H4 (cell line): Measurements from ENCODE around the gene PIN4. TPM values are rescaled to one million over a fixed set of nuclear protein-coding genes. Genes with fewer than 3 reads are reported as not detected.
A peak's percentile ranks its signal among the peaks of the same experiment; 100 is the strongest.
"Not testable (repeated sequence)": the region's sequence is repeated elsewhere in the genome, so short reads cannot be mapped to it uniquely, and the experiment has no call there.

ENCODE experiments used
- DNase-seq: peaks from one replicate; pipeline ENCODE4 v3.0.0-alpha.2; 2015; ENCODE audit warnings: low spot score
- total RNA-seq: library from RNA; depleted of rRNA; stranded (reverse); fragments of >200 nt; shearing (Covaris generic); gene quantifications from 2 replicates; pipeline ENCODE4 v1.2.3, GENCODE V29; 2014; rRNA removed

Gene PIN4
- total RNA-seq, 1 experiment from 2014 or later = 16.2 TPM

GRCh38 chrX:72201836-72202536, 20.4 kb downstream of the PIN4 start:
- peak; percentile 53 for DNase-seq

- no peak for DNase-seq
These were observed 21.3 kb downstream of the PIN4 start for GRCh38 chrX:72202792-72203401.

DNA sequence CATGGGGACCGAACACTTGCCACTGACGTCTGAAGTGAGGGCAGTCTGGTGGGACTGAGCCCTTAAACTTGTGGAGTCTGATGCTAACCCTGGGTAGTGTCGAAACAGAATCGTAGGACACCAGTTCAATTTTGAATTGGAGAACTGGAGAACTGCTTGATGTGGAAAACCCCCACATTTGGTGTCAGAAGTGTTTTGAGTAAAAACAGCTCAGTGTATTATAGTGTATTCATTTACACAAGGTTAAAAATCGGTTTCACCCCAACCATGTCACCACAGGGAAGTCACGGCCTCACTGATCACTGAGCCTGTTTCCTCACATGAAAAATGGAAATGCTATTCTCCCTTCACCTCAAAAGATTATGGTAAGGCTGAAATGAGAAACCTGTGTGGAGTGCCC, 21.9 kb downstream of the PIN4 start:
- DNase-seq = no peak

- no peak for DNase-seq
These were observed 24.1 kb downstream of the PIN4 start for GRCh38 chrX:72205706-72206105.

GRCh38 chrX:72207366-72207765, 25.8 kb downstream of the PIN4 start:
- DNase-seq = no peak

DNA sequence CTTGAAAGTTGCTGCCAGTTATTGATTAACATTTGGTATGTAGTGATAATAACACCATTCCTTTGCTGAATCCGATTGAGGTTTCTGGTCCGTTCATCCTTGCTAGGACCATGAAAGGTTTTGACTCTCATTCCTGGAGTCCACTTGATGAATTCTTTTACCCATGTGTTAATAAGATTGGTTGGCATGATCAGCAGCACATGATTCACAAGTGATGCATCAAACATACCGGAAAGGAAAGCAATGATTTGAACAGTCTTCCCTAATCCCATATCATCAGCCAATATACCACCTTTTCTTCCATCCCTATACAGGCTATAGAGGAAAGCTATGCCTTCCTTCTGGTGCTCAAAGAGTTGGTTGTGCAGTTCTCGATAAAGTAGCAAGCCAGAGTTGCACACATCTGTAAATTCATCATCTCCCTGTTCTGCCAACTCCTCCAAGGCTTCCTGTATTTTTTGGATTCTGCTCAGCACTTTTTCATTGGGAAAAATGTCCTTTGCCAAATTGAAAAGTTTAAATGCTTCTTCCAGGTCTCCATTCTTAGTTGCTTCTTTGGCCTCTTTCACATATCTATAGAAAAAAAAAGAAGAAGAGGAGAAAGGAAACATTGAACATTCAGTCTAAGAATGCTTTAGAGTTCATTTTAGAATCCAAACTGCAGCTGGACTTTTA, 26.7 kb downstream of the PIN4 start:
- DNase-seq = no peak

- no peak for DNase-seq
These were observed 35.4 kb downstream of the PIN4 start for GRCh38 chrX:72216973-72217372.

DNA sequence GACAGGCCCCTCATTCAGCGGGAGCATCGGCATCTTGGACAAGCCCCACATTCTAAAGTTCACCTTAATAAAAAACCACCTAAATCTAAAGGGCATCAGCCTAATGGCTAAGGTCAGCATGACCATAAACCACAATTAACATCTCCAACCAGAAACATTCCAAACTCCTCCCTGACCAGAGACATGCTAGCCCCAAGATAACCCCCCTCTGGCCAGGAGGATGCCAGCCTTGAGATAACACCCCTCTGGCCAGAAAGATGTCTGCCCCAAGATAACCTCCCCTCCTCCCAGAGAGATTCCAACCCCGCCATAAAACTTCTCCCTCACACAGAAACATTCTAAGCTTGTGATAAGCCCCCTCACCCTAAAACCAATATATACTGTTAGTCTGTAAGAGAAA, 38.8 kb downstream of the PIN4 start:
- not testable (repeated sequence) for DNase-seq

GRCh38 chrX:72230290-72230689, 48.7 kb downstream of the PIN4 start:
- no peak for DNase-seq

- DNase-seq = no peak
These were observed 55.3 kb downstream of the PIN4 start for GRCh38 chrX:72236841-72237240.

DNA sequence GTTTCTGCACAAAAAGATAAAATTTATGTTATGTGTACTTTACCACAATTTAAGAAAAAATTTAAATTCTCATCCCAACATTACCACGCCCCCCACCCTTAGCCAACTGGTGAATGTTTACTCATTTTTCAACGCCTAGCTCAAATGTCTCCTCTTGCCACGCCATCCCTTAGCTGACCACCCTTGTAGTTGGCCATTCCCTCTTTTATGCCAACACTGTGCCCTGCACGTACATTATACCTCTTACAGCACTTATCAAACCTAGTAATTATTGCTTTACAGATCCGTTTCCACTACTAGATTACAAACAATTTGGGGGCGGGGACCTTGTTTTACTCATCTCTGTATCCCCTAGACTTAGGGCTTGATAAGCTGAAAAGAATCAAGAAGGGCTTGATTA, 56.6 kb downstream of the PIN4 start:
- DNase-seq = no peak

DNA sequence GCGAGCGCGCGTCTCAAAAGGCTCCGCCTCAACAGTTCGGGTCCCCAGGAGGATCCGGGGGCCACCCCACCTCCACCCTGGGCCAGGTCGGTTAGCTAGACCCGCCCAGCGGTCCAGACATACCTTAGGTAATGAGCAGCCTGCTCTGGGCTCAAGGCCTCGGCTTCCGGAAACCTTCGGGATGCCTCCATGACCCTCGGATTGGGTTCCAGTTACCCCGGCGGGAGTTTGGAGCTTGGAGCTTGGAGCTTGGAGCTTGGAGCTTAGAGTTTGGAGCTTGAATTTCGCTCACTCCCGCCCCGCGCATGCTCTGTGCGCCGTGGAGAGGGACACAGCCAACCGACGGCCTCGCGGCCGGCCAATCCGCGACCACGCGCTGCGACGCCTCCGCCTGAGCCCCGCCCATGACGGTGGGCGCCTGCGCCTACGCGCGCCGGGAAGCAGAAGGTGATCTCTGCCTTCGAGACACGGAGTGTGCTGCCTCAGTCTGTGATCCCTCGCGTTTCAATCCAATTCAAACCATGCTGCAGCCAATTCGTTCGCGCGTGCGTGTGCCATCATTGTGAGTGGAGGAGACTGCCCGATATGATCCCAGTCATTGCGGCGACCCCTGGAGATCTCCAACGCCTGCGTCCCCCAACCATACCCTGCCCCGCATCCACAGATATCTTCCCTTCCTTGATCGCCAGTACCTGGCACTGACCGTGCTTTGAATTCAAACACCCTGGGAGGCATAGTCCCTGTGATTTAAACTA, 57.3 kb downstream of the PIN4 start, which contains the start of gene ERCC6L:
ERCC6L (minus strand) TSS at position 307 of the 755 bp plus-strand sequence; CDS start at position 191, 116 bp downstream.
- DNase-seq = peak; percentile 85

GRCh38 chrX:72240976-72241375, 59.4 kb downstream of the PIN4 start:
- no peak for DNase-seq

DNA sequence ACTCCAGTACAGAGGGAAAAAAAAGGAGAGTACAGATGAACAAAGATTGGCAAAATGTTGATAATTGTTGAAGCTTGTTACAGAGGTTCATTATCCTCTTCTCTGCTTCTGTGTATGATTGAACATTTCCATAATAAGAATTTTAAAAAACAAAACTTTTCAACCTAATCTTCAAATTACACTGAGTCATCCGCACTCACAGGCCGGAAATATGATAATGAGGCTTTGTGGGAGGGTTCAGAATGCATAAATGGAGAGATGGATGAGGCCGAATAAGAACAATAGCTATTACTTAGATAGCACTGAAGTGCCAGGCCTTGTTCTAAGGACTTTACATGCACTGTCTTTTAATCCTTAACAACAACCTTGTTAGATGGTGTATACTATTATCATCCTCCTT, 61.9 kb downstream of the PIN4 start:
- DNase-seq = peak; percentile 37

GRCh38 chrX:72245461-72246089, 64.0 kb downstream of the PIN4 start:
- peak; percentile 55 for DNase-seq

DNA sequence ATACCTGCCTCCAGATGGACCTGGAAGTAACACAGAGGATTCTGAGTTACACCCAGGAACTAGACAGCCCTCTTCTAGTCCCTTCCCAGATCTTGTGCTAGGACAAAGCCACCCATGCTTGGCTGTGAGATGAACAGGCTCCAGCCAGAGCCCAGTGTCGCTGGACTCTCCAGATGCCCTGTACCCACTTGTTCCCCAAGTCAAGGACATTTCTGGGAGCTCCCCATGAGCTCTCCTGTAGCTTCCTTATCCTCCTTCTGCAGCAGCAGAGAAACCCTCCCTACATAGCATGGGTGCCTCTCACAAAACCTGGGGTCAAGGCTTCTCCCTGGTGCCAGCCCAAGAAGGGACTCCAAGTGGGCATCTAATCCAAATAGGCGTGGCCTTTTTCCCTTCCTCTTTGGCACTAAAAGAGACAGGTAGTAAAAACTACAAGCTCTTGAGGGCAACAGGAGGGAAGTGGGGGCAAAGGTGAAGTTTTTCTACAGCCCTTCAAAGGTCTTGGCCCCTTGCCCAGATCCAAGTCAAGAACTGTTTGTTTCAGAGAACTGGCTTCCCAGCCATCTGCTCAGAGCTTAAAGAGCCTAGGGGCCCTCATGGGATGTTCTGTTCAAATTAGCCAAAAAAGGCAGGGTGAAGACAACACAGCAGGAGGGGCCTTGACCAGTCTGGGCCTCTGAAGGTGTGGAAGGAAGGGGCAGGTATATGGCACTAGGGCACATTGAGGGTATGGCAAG, 65.8 kb downstream of the PIN4 start:
- no peak for DNase-seq

Other genes starting within 250 kb of the PIN4 start
- gene RTL5, start 49.8 kb upstream of the PIN4 start, total RNA-seq = 0.48 and 0.90 TPM in 2 replicates
- gene ERCC6L, start 57.3 kb downstream of the PIN4 start, total RNA-seq = 8.6 and 13.1 TPM in 2 replicates
- gene RPS4X, start 95.5 kb downstream of the PIN4 start, total RNA-seq = 1,565 and 1,610 TPM in 2 replicates
- gene CITED1, start 124.2 kb downstream of the PIN4 start, total RNA-seq = 0.33 and 1.1 TPM in 2 replicates